ENCODE results near the gene METRNL.

The METRNL gene

GRCh38 chr17:83080579-83080857 lies 1.1 kb downstream of the METRNL start:
- TF ChIP-seq CTCF (IDR thresholded peaks at IDR 0.05; ENCODE audit: low read depth, low read length): no peak
- Histone ChIP-seq H3K27ac (no peak overlapping the region), H3K4me3 (ENCODE audit: low read depth, low read length) (peak overlapping the region; percentile 32; the same call in 1 of the 2 replicates), H3K9me3 (ENCODE audit: severe bottlenecking) (peaks cover 7% of the 10 kb centered on the region), H3K27me3 (ENCODE audit: insufficient read depth, low read depth, severe bottlenecking) (peaks cover 39% of the 10 kb centered on the region), H3K36me3 (no peaks in the 10 kb centered on the region)
- DNase-seq: no peak

- H3K27me3 ChIP-seq (ENCODE audit: insufficient read depth, low read depth, severe bottlenecking): peaks cover 39% of the 10 kb centered on the region
- H3K9me3 ChIP-seq (ENCODE audit: severe bottlenecking): peaks cover 7% of the 10 kb centered on the region
- TF ChIP-seq CTCF (IDR thresholded peaks at IDR 0.05; ENCODE audit: low read depth, low read length): no peak
- DNase-seq: no peak
- no peaks in the 10 kb centered on the region for H3K36me3 ChIP-seq
- H3K4me3 ChIP-seq (ENCODE audit: low read depth, low read length): peak overlapping the region; percentile 32; the same call in 1 of the 2 replicates
- H3K27ac ChIP-seq: no peak overlapping the region
Measured at GRCh38 chr17:83080858-83081683, 1.7 kb downstream of the METRNL start.

GRCh38 chr17:83081684-83082201 lies 2.3 kb downstream of the METRNL start:
- peaks cover 39% of the 10 kb centered on the region for H3K27me3 ChIP-seq (ENCODE audit: insufficient read depth, low read depth, severe bottlenecking)
- no peaks in the 10 kb centered on the region for H3K36me3 ChIP-seq
- H3K9me3 ChIP-seq (ENCODE audit: severe bottlenecking): peaks cover 7% of the 10 kb centered on the region
- DNase-seq: no peak
- no peak for TF ChIP-seq CTCF (IDR thresholded peaks at IDR 0.05; ENCODE audit: low read depth, low read length)
- no peak overlapping the region for H3K27ac ChIP-seq
- H3K4me3 ChIP-seq (ENCODE audit: low read depth, low read length): no peak overlapping the region

GRCh38 chr17:83082424-83082823 lies 3.0 kb downstream of the METRNL start:
- no peak overlapping the region for H3K27ac ChIP-seq

GRCh38 chr17:83082909-83083367 lies 3.5 kb downstream of the METRNL start:
- H3K9me3 ChIP-seq (ENCODE audit: severe bottlenecking): peaks cover 7% of the 10 kb centered on the region
- peaks cover 30% of the 10 kb centered on the region for H3K27me3 ChIP-seq (ENCODE audit: insufficient read depth, low read depth, severe bottlenecking)
- no peak overlapping the region for H3K27ac ChIP-seq
- H3K36me3 ChIP-seq: no peaks in the 10 kb centered on the region
- no peak for DNase-seq
- no peak overlapping the region for H3K4me3 ChIP-seq (ENCODE audit: low read depth, low read length)
- no peak for TF ChIP-seq CTCF (IDR thresholded peaks at IDR 0.05; ENCODE audit: low read depth, low read length)

More at GRCh38 chr17:83082424-83082823, 3.0 kb downstream of the METRNL start:
- H3K36me3 ChIP-seq: no peaks in the 10 kb centered on the region
- no peak for TF ChIP-seq CTCF (IDR thresholded peaks at IDR 0.05; ENCODE audit: low read depth, low read length)
- peaks cover 7% of the 10 kb centered on the region for H3K9me3 ChIP-seq (ENCODE audit: severe bottlenecking)
- H3K4me3 ChIP-seq (ENCODE audit: low read depth, low read length): no peak overlapping the region
- DNase-seq: no peak
- H3K27me3 ChIP-seq (ENCODE audit: insufficient read depth, low read depth, severe bottlenecking): peaks cover 33% of the 10 kb centered on the region
